Measurements from ENCODE around the gene LRRN4. TPM values are rescaled to one million over a fixed set of nuclear protein-coding genes. Genes with fewer than 3 reads are reported as not detected.

Gene LRRN4
- total RNA-seq, 1 experiment from 2014 or later = 0.72 TPM

DNA sequence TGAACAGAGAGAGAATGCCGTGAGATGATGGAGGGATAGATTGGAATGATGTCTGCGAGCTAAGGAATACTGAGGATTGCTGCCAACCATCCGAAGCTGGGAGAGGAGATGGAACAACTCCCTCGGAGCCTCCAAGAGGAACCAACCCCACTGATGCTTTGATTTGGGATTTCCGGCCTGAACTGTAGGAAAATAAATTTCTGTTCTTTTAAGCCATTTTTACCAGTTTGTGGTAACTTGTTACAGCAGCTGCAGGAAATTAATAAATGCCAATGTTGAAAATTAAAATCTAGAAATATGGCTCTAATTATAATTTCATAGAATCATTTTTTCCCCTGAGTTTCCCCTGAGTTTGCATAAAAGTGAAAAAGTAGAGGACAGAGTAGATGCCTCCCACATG, 14.1 kb downstream of the LRRN4 start:
- Histone ChIP-seq H3F3A (ENCODE audit: insufficient read depth, low read depth) (no peaks in the 10 kb centered on the region), H3K27me3 (ENCODE audit: insufficient read depth, low read depth) (no peaks in the 10 kb centered on the region), H3K9me3 (ENCODE audit: insufficient read depth, low read depth) (no peaks in the 10 kb centered on the region), H3K27ac (no peak overlapping the region), H3K36me3 (ENCODE audit: low read depth) (peaks cover 9% of the 10 kb centered on the region; the same call in 1 of the 2 replicates), H2AFZ (no peak overlapping the region), H3K4me2 (no peak overlapping the region), H4K20me1 (ENCODE audit: insufficient read depth) (no peaks in the 10 kb centered on the region), H3K4me3 (no peak overlapping the region), H3K4me1 (replicated peaks; ENCODE audit: insufficient read depth) (no peaks in the 10 kb centered on the region), H3K9me2 (ENCODE audit: insufficient read depth) (no peaks in the 10 kb centered on the region), H3K79me2 (ENCODE audit: low read depth) (no peaks in the 10 kb centered on the region)
- ChIA-PET CTCF (no interaction called here), POLR2A (ENCODE audit: unreplicated experiment) (no interaction called here)
- TF ChIP-seq CTCF (conservative IDR thresholded peaks at IDR 0.05) (no peak), EZH2 (IDR thresholded peaks at IDR 0.05; ENCODE audit: low read depth) (no peak)
- no TSS peak for BruUV-seq (replicated peaks)
- DNase-seq = no peak
- intact Hi-C loops (cut with micrococcal nuclease; ENCODE audit: unreplicated experiment) = no loop called here

- ChIA-PET CTCF (no interaction called here), POLR2A (ENCODE audit: unreplicated experiment) (no interaction called here)
- no peak for DNase-seq
- Histone ChIP-seq H3F3A (ENCODE audit: insufficient read depth, low read depth) (no peaks in the 10 kb centered on the region), H3K4me2 (no peak overlapping the region), H3K36me3 (ENCODE audit: low read depth) (peaks cover 12% of the 10 kb centered on the region), H3K27me3 (ENCODE audit: insufficient read depth, low read depth) (no peaks in the 10 kb centered on the region), H2AFZ (no peak overlapping the region), H3K9me3 (ENCODE audit: insufficient read depth, low read depth) (no peaks in the 10 kb centered on the region), H3K79me2 (ENCODE audit: low read depth) (no peaks in the 10 kb centered on the region), H3K27ac (no peak overlapping the region), H4K20me1 (ENCODE audit: insufficient read depth) (no peaks in the 10 kb centered on the region), H3K9me2 (ENCODE audit: insufficient read depth) (no peaks in the 10 kb centered on the region), H3K4me3 (no peak overlapping the region), H3K4me1 (replicated peaks; ENCODE audit: insufficient read depth) (no peaks in the 10 kb centered on the region)
- intact Hi-C loops (cut with micrococcal nuclease; ENCODE audit: unreplicated experiment) = no loop called here
- TF ChIP-seq CTCF (conservative IDR thresholded peaks at IDR 0.05) (no peak), EZH2 (IDR thresholded peaks at IDR 0.05; ENCODE audit: low read depth) (no peak)
- no TSS peak for BruUV-seq (replicated peaks)
Observed at GRCh38 chr20:6038256-6038655, 15.6 kb downstream of the LRRN4 start.

DNA sequence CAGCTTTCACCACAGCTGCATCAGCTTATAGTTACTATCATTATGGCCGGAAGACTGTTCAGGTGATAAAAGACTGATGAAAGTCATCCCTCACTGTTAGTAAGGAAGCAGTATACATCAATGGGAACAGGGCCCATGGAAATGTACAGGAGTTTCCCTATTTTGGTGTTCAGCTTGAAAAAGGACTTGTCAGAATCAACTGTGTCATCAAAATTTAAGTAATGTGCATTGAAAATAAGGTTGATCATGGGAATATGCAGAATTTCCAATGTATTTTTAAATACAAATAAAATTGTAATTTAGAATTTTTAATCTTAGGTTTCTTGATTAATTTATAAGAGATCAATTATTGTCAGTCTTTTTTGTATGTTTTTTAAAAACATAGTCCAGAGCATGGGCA, 16.8 kb downstream of the LRRN4 start:
- Histone ChIP-seq H3F3A (ENCODE audit: insufficient read depth, low read depth) (no peaks in the 10 kb centered on the region), H3K79me2 (ENCODE audit: low read depth) (no peaks in the 10 kb centered on the region), H3K9me2 (ENCODE audit: insufficient read depth) (no peaks in the 10 kb centered on the region), H4K20me1 (ENCODE audit: insufficient read depth) (no peaks in the 10 kb centered on the region; the same call in 1 of the 2 replicates), H3K9me3 (ENCODE audit: insufficient read depth, low read depth) (no peaks in the 10 kb centered on the region), H3K36me3 (ENCODE audit: low read depth) (peaks cover 18% of the 10 kb centered on the region), H2AFZ (no peak overlapping the region), H3K4me2 (no peak overlapping the region), H3K27ac (no peak overlapping the region), H3K27me3 (ENCODE audit: insufficient read depth, low read depth) (no peaks in the 10 kb centered on the region), H3K4me1 (replicated peaks; ENCODE audit: insufficient read depth) (no peaks in the 10 kb centered on the region), H3K4me3 (no peak overlapping the region)
- CTCF ChIA-PET = no interaction called here
- TF ChIP-seq EZH2 (IDR thresholded peaks at IDR 0.05; ENCODE audit: low read depth) (no peak), CTCF (conservative IDR thresholded peaks at IDR 0.05) (no peak)
- BruUV-seq (replicated peaks) = no TSS peak
- POLR2A ChIA-PET (ENCODE audit: unreplicated experiment) = no interaction called here
- no peak for DNase-seq
- intact Hi-C loops (cut with micrococcal nuclease; ENCODE audit: unreplicated experiment) = no loop called here

Data from PC-9 (cell line).